Activated naive CD4-positive, alpha-beta T cell treated with anti-CD3 and anti-CD28 coated beads, Interleukin-2, amount 50 U/mL, for 24 hours (primary cell): ENCODE measurements around the gene QRFP.
"Not testable (repeated sequence)": the region's sequence is repeated elsewhere in the genome, so short reads cannot be mapped to it uniquely, and the experiment has no call there.

Experiments used
- H3K27ac Mint-ChIP-seq: one replicate; pipeline ENCODE4 v1.8.0; 2021; ENCODE audit warnings: mild to moderate bottlenecking, mixed read lengths
- H3K27me3 Mint-ChIP-seq: one replicate; pipeline ENCODE4 v1.8.0; 2021; ENCODE audit warnings: mixed read lengths
- H3K36me3 Mint-ChIP-seq: one replicate; pipeline ENCODE4 v1.8.0; 2021; ENCODE audit warnings: mixed read lengths
- H3K4me1 Mint-ChIP-seq: one replicate; pipeline ENCODE4 v1.8.0; 2021; ENCODE audit warnings: mixed read lengths
- H3K4me3 Mint-ChIP-seq: one replicate; pipeline ENCODE4 v1.8.0; 2021; ENCODE audit warnings: mild to moderate bottlenecking, mixed read lengths
- H3K9me3 Mint-ChIP-seq: one replicate; pipeline ENCODE4 v1.8.0; 2021; ENCODE audit warnings: mixed read lengths

Gene QRFP

DNA sequence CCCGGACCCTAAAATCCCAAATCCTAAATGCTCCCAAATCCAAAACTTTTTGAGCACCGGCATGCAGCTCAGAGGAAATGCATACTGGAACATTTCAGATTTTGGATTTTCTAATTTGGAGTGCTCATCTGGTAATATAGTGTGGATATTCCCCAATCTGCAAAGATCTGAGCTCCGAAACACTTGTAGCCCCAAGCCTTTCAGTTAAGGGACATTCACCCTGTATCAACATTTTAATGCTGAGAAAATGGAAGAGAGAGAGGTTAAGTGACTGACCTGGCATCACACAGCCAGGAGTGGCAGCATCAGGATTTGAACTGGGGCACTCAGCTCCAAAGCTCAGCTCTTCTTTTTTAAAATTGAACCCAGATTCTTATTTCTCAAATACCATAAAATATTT, 30.7 kb downstream of the QRFP start:
- no peak overlapping the region for H3K4me3 Mint-ChIP-seq
- no peaks in the 10 kb centered on the region for H3K36me3 Mint-ChIP-seq
- no peaks in the 10 kb centered on the region for H3K9me3 Mint-ChIP-seq
- peaks cover 5% of the 10 kb centered on the region for H3K4me1 Mint-ChIP-seq
- no peak overlapping the region for H3K27ac Mint-ChIP-seq
- no peaks in the 10 kb centered on the region for H3K27me3 Mint-ChIP-seq

DNA sequence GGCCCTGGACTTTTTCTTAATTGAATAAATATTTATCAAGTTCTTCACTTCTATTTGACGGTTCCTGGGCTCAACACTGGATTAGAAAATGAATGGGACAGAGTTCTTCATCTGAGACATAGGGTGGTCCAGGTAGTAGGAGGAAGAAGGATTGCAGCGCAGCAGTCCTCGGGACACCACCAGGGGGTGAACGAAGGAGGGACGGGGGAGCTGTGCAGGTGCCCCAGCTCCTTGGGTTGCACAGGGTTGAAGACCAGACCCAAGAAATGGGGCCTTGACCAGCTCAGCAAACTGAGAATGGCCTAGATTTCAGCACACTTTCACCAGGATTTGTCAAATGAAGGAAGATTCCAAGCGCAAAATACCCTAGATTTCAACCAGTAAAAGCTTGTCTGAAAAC, 32.1 kb downstream of the QRFP start:
- Mint-ChIP-seq H3K4me1 (peaks cover 5% of the 10 kb centered on the region), H3K27ac (no peak overlapping the region)

DNA sequence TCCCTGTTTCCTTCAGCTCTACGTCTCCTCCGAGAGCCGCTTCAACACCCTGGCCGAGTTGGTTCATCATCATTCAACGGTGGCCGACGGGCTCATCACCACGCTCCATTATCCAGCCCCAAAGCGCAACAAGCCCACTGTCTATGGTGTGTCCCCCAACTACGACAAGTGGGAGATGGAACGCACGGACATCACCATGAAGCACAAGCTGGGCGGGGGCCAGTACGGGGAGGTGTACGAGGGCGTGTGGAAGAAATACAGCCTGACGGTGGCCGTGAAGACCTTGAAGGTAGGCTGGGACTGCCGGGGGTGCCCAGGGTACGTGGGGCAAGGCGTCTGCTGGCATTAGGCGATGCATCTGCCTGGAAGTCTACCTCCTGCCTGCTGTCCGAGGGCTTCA, 33.9 kb downstream of the QRFP start:
- peaks cover 5% of the 10 kb centered on the region for H3K4me1 Mint-ChIP-seq
- no peaks in the 10 kb centered on the region for H3K9me3 Mint-ChIP-seq
- no peaks in the 10 kb centered on the region for H3K27me3 Mint-ChIP-seq
- H3K4me3 Mint-ChIP-seq, result no peak overlapping the region
- no peaks in the 10 kb centered on the region for H3K36me3 Mint-ChIP-seq
- no peak overlapping the region for H3K27ac Mint-ChIP-seq

More for the DNA sequence above, 32.1 kb downstream of the QRFP start:
- H3K27me3 Mint-ChIP-seq, result no peaks in the 10 kb centered on the region
- H3K9me3 Mint-ChIP-seq, result no peaks in the 10 kb centered on the region
- H3K36me3 Mint-ChIP-seq, result no peaks in the 10 kb centered on the region
- H3K4me3 Mint-ChIP-seq, result no peak overlapping the region

DNA sequence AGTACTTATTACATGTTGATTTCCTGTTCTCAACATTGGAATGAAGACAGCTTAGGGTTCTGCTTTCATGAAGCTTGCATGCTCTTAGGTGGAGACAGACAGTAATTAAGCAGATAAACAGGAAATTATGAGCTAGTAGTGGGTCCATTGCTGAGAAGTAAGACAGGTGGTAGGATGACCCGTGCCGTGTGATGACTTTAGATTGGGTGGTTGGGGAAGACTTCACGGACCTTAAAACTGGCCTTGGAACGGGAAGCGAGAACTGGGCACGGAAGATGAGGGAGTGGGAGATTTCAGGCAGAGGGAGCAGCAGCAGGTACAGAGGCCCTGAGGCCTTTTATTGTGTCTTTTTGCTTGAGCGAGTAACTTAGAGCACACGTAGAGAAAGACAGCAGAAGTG, 34.4 kb downstream of the QRFP start:
- no peak overlapping the region for H3K4me3 Mint-ChIP-seq
- H3K27ac Mint-ChIP-seq, result no peak overlapping the region
- H3K36me3 Mint-ChIP-seq, result peaks cover 1% of the 10 kb centered on the region
- H3K4me1 Mint-ChIP-seq, result peaks cover 5% of the 10 kb centered on the region
- H3K9me3 Mint-ChIP-seq, result no peaks in the 10 kb centered on the region
- no peaks in the 10 kb centered on the region for H3K27me3 Mint-ChIP-seq

DNA sequence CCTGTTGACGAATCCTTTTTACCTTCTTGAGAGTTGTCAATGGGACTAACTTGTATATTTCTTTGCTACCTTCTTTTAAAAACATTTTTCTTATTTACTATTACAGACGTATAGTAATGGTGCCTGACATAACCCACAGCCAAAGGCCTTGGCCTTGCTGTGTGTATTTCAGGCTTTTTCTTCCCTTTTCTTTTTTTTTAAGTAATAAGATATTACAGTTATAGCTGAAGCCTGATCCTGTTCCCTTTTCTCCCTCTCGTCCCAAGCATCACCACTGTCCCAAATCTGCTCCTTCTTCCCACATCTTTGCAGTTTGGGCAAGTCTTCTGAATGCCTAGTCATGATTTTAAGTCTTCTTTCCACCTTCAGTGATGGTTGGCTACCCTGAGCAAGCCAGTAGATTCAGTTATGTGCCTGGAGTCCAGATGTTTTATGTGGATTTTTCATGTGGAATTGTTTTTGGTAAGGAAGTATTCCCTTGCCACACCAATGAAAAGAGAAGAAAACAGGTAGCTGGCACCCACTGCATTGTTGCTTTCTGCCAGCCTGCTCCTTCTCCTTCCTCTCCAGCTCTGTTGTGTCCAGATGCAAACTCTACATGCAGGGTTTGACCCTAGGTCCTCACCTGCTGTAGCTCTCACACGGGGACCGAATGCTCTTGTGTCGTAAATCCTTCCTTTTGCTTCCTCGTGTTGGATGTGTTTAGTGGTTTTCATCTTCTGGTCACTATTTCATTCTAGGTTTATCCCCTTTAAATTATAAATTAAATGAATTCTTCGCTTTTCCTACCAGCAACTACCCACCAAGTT, 35.0 kb downstream of the QRFP start:
- Mint-ChIP-seq H3K36me3 (peaks cover 1% of the 10 kb centered on the region), H3K27me3 (no peaks in the 10 kb centered on the region), H3K4me3 (no peak overlapping the region), H3K4me1 (peaks cover 5% of the 10 kb centered on the region), H3K27ac (no peak overlapping the region), H3K9me3 (no peaks in the 10 kb centered on the region)

DNA sequence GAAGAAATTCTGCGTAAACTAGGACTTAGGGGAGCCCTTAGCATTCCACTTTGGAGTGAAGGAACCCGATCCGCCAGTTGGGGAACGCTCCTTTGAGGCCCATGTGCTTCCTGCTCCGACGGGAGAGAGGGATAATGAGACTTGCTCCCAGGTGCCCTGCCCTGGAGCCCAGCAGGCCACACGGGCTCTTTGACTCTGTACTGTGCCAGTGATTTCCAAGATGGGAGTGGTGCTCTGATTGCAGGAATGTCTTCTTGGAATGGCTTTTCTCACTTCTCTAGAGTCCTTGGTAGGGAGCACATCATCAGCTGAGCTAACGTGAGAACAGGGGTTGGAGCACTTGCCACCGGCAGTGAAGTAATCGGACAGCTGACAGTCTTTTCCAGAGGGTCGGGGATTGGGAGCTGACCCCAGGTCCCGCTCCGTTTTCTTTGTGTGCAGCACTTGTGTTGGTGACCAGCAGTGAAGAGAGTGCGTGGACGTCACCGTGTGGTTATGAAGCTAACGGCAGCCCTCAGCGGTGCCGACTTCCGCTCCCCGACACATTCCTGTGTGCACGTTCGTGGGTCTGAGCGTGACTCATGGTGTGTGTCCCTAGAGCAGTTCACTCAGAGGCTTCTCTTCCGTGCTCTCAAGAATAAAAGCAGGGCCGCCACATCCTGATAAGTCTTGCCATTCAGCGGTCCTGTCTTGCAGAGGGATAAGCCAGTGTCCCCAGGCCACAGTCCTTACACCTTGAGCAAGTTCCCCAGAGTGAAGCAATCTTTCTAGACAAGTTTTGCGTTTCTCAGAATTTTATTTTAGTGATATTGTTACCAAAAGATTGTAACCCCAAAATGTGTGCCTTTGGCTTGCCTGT, 35.9 kb downstream of the QRFP start:
- no peak overlapping the region for H3K4me3 Mint-ChIP-seq
- H3K27me3 Mint-ChIP-seq, result no peaks in the 10 kb centered on the region
- H3K9me3 Mint-ChIP-seq, result no peaks in the 10 kb centered on the region
- no peak overlapping the region for H3K27ac Mint-ChIP-seq
- H3K4me1 Mint-ChIP-seq, result no peaks in the 10 kb centered on the region
- H3K36me3 Mint-ChIP-seq, result peaks cover 1% of the 10 kb centered on the region

DNA sequence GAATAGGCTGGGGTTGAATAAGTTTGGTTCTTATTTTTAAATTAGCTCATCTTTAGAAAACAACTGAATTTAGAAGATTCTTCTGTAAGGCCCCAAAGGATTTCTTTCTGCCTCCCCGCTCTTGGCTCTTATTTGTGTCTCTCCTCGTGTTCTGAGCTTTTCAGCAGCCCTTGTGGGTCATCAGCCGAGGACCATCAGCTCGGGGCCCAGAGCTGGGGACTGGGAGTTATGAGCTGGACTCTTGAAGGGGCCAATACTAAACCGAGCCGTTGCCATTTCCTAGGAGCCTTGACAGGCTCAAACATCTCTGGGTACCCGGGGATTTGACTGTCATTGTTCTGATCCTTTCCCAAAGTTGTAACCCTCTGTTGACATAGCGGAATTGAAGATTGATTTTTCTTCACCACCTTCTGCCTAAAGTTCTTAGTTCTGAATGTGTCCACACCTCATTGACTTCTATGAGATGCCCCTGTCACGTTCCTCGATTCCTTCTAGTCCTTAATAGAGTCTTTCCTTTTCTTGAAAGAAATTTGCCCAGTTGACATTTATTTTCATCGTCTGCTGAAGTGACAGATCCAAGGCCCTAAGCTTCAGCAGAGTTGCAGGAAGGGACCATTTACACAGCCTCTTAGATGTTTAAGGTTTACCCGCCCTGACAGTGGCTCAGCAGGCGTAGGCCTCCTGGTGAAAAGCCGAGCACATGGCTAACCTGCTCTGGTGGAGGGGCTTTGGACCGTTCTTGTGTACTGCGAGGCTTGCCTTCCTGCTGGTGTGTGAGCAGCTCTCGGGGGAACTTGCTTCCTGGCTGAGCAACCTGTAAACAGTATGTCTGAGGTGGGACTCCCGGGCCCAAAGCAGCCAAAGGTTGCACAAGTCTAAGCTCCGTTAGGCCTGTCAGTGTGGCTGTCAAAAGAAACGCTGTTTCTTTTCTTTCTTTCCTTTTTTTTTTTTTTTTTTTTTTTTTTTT, 37.6 kb downstream of the QRFP start:
- no peaks in the 10 kb centered on the region for H3K27me3 Mint-ChIP-seq
- H3K9me3 Mint-ChIP-seq, result no peaks in the 10 kb centered on the region
- H3K36me3 Mint-ChIP-seq, result peaks cover 1% of the 10 kb centered on the region
- H3K27ac Mint-ChIP-seq, result no peak overlapping the region
- no peak overlapping the region for H3K4me3 Mint-ChIP-seq
- H3K4me1 Mint-ChIP-seq, result no peaks in the 10 kb centered on the region

DNA sequence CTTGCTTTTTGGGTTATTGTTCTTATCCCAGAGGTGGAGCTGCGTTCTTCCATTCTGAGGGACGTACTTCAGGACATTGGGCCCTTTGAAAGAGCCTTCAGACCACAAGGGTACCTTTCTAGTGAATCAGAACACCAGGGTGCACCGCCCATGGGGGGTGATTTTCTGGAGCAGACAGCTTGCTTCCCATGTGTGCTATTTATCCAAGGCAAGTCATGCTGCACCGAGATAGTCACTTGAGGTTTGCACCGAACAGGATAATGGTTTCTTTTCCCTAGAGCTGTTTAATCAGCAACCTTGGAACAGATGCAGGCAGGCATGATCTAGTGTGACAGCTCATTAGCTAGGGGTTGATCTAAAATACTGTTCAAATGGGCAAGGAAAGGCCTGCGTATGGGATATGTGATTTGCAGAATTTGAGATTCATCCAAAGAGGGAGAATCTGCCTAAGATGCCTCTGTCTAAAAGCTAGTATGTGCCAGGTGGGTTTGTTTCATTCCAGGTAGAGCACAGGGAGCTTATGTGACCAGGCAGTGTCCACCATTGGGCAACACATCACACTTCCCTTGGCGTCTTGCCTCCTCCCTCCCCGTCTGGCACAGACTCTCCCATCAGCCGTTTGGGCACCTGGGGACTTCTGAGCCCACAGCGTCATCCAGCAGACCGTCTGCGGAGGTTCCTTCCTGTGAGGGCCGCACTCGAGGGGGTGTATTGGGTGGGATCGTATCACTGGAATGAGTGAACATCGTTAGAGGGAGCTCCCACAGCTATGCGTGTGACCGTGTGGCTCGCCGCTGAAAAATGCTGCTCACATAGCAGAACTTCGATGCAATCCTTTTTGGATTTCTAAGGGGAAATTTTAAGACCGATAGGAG, 38.5 kb downstream of the QRFP start:
- H3K27me3 Mint-ChIP-seq, result no peaks in the 10 kb centered on the region
- peaks cover 1% of the 10 kb centered on the region for H3K36me3 Mint-ChIP-seq
- no peak overlapping the region for H3K4me3 Mint-ChIP-seq
- no peaks in the 10 kb centered on the region for H3K4me1 Mint-ChIP-seq
- H3K27ac Mint-ChIP-seq, result no peak overlapping the region
- no peaks in the 10 kb centered on the region for H3K9me3 Mint-ChIP-seq

DNA sequence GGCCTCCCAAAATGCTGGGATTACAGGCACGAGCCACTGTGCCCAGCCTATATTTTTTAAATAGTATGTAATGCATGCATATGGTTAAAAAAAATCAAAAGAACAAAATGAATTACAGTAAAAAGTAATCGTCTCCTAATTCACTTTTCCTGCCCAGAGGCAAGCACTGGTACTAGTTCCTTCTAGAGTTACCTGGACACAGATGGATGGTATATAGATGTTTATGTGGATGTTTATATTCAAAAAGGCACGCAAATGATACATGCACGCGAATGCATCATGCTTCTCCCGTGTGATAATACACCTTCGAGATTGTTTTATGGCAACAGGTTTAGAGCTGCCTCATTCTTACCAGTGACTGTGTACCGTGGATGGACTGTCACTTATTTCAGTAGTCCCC, 40.1 kb downstream of the QRFP start:
- no peaks in the 10 kb centered on the region for H3K27me3 Mint-ChIP-seq
- no peaks in the 10 kb centered on the region for H3K9me3 Mint-ChIP-seq
- H3K36me3 Mint-ChIP-seq, result peaks cover 1% of the 10 kb centered on the region
- H3K4me1 Mint-ChIP-seq, result no peaks in the 10 kb centered on the region
- H3K4me3 Mint-ChIP-seq, result no peak overlapping the region
- no peak overlapping the region for H3K27ac Mint-ChIP-seq

DNA sequence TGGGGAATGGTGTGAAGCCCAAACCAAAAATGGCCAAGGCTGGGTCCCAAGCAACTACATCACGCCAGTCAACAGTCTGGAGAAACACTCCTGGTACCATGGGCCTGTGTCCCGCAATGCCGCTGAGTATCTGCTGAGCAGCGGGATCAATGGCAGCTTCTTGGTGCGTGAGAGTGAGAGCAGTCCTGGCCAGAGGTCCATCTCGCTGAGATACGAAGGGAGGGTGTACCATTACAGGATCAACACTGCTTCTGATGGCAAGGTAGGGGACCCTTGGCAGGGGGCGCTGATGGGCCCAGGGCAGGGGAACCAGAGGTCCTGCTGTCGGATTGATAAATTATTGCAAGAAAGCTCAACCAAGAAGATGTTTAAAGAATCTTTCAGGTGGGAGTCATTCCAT, 41.8 kb downstream of the QRFP start:
- Mint-ChIP-seq H3K36me3 (peaks cover 1% of the 10 kb centered on the region), H3K27me3 (no peaks in the 10 kb centered on the region), H3K27ac (no peak overlapping the region), H3K4me3 (no peak overlapping the region), H3K9me3 (no peaks in the 10 kb centered on the region), H3K4me1 (peaks cover 4% of the 10 kb centered on the region)

DNA sequence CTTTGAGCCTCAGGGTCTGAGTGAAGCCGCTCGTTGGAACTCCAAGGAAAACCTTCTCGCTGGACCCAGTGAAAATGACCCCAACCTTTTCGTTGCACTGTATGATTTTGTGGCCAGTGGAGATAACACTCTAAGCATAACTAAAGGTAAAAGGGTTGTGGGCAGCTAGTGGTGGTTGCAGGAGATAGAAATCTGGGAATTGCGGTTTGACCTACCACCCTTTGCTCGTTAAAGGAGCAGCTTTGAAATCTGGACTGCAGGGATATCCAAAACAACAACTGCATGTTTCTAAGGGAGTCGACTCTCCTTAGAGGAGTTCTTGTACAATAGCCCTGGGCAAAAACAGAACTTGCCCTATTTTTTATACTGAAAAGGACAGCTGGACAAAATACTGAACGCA, 42.5 kb downstream of the QRFP start:
- Mint-ChIP-seq H3K9me3 (no peaks in the 10 kb centered on the region), H3K4me1 (peaks cover 5% of the 10 kb centered on the region), H3K27ac (no peak overlapping the region), H3K36me3 (peaks cover 1% of the 10 kb centered on the region), H3K4me3 (no peak overlapping the region), H3K27me3 (no peaks in the 10 kb centered on the region)

DNA sequence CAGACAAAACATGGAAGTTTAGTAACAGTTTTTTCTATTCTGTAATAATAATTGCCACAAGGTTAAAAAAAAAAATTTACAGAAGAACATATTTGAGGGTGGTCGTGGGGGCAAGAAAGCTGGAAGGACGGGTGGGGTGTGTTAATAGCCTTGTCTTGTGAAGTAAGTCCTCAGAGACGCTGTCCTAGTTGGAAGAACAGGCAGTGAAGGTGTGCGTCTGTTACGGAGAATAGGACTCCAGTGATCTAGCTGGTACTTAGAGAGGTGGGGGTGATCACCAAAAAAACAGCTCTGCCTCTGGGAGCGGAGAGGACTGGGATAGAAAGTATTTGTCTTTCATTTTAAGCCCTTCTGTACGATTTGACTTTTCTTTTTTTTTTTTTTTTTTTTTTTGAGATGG, 43.8 kb downstream of the QRFP start:
- H3K9me3 Mint-ChIP-seq, result no peaks in the 10 kb centered on the region
- no peak overlapping the region for H3K27ac Mint-ChIP-seq
- H3K4me1 Mint-ChIP-seq, result peaks cover 5% of the 10 kb centered on the region
- no peak overlapping the region for H3K4me3 Mint-ChIP-seq
- no peaks in the 10 kb centered on the region for H3K27me3 Mint-ChIP-seq
- peaks cover 1% of the 10 kb centered on the region for H3K36me3 Mint-ChIP-seq

DNA sequence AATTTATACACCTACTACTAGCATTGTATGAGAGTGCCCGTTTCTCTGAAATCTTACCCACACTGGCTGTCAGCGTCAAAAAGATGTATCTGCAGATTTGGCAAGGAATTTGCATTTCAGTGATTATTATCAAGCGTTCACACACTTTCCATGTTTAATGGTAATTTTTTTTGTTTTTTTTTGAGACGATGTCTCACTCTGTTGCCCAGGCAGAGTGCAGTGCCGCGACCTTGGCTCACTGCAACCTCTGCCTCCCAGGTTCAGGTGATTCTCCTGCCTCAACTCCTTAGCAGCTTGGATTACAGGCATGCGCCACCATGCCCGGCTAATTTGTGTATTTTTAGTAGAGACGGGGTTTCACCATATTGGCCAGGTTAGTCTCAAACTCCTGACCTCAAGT, 47.3 kb downstream of the QRFP start:
- Mint-ChIP-seq H3K36me3 (no peaks in the 10 kb centered on the region), H3K27me3 (no peaks in the 10 kb centered on the region), H3K4me3 (no peak overlapping the region), H3K9me3 (no peaks in the 10 kb centered on the region), H3K27ac (no peak overlapping the region), H3K4me1 (peaks cover 9% of the 10 kb centered on the region)

DNA sequence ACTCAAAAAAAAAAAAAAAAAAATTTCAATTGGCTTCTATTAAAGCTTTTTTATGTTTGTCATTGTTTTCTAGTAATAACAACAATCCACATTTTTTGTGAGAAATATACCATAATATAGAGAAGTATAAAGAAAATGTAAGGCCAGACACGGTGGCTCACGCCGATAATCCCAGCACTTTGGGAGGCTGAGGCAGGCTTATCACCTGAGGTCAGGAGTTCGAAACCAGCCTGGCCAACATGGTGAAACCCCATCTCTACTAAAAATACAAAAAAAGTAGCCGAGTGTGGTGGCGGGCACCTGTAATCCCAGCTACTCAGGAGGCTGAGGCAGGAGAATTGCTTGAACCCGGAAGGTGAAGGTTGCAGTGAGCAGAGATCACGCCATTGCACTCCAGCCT, 48.1 kb downstream of the QRFP start:
- H3K36me3 Mint-ChIP-seq, result not testable (repeated sequence)

More for the DNA sequence above, 48.1 kb downstream of the QRFP start:
- H3K9me3 Mint-ChIP-seq, H3K4me3 Mint-ChIP-seq, H3K27me3 Mint-ChIP-seq, H3K27ac Mint-ChIP-seq: not testable (repeated sequence)
- H3K4me1 Mint-ChIP-seq, result peaks cover 17% of the 10 kb centered on the region
